ENCODE data around the gene CCDC127.

Gene CCDC127

DNA sequence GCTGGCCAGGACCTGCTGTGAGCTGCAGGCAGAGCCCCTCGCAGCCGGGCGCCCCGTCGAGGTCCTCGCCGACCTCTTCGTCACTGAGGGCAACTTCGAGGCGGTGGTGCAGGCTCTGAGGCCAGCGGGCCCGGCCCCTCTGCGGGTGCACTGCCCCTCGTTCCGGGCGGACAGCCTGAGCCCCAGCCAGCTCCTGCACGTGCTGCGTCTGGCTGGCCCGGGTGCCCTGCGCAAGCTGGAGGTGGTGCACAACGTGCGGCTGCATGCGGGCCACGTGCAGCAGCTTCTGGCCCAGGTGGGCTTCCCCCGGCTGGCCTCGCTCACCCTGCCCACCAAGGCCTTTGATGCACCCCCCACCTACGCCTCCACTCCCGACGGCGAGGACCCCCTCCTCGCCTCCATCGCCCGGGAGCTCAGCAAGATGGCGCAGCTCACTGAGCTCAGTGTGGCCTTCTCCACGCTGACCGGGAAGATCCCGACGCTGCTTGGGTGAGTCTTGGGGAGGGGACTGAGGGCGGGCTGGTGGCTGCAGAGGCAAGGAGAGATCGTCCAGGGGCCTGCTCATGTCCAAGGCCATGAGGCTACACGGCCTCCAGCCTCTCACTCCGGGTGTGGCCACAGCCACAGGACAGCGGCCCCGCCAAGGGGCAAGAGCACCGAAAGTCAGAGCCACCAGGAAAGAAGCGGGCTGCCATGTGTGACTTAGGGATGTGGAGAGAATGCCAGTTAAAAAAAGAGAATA lies 25.8 kb downstream of the CCDC127 start:
- DNase-seq (ENCODE audit: extremely low spot score, insufficient read length, low read depth): no peak
- no peak for FAIRE-seq

DNA sequence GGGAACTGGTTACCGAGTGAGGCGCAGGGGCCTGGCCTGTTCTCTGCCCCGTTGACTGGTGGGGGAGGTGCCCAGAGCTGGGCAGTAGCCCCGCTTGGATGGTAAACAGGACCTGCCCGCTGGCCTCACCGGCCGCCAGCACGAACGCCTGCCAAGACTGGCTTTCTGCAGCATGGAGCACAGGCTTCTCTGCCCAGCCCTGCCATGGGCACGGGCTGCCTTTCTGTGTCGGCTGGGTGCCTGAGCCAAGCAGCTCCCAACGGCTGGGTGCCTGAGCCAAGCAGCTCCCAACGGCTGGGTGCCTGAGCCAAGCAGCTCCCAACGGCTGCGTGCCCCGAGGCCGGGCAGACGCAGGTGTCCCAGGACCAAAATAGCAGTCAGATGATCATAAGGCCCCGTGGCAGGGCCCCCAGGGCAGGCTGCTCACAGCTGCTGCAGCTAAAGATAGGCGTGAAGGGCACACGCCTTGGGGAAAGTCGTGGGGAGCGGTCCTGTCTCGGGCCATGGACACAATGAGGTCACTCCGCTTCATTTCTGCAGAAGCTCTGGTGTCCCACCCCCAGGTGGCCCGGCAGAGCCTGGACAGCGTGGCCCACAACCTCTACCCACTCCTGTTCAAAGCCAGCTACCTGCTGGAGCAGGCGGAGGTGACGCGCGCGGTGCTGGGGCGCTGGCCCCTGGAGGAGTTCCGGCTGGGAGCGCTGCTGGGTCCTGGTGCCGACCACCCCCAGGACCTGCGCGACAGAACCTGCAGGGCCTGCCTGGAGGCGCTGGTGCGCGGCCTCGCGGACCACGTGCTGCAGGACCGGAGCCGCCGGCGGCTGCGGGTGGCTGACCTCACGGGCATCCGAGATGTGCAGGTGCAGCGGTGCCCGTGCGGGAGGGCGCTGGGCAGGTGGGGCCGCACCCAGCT lies 26.7 kb downstream of the CCDC127 start, which contains the start of gene LRRC14B:
Gene LRRC14B, plus strand, starts transcription at position 460 of the 913 bp plus-strand sequence. Its CDS starts 44 bp downstream, at position 504.
- FAIRE-seq: no peak
- DNase-seq (ENCODE audit: extremely low spot score, insufficient read length, low read depth): no peak

GRCh38 chr5:190366-191035 lies 27.5 kb downstream of the CCDC127 start:
- no peak for DNase-seq (ENCODE audit: extremely low spot score, insufficient read length, low read depth)
- no peak for FAIRE-seq

DNA sequence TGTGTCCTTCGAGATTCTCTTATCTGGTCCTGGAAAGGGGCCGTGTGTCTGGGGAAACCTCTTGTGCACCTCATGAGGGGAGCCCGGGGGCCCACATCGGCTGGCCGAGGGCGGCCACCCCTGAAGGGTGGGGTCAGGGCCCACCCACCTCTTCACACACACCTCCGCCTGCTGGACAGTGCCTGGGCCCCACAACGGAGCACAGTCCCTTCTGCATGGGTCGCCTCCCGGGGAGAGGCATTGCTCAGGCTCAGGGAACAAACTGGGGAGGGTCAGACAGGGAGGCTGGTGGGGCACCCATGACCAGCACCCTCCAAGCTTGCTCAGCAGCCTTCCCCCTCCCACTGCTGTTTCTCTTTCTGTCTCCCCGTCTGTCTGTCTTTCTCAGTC lies 28.0 kb downstream of the CCDC127 start:
- no peak for FAIRE-seq

DNA sequence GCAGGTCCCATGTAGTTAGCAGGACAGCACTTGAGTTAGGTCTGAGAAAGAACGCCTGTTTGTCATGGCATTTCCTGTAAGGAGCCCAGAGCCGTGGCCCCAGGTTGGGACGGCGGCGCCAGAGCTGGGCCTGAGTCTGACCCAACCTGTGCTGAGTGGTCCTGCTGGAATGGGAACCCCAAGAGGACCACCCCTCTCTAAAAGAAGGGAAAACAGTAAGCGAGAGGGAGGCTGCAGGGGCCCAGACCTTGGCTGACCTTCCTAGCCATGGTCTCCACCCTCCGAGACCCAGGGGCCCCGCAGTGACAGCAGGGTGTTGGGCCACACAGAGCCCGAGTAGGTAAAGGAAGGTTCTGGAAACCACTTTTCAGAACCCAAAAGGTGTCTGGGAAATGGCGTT lies 28.5 kb downstream of the CCDC127 start:
- no peak for DNase-seq (ENCODE audit: extremely low spot score, insufficient read length, low read depth)
- FAIRE-seq: no peak

More for the DNA sequence above, 28.0 kb downstream of the CCDC127 start:
- no peak for DNase-seq (ENCODE audit: extremely low spot score, insufficient read length, low read depth)

DNA sequence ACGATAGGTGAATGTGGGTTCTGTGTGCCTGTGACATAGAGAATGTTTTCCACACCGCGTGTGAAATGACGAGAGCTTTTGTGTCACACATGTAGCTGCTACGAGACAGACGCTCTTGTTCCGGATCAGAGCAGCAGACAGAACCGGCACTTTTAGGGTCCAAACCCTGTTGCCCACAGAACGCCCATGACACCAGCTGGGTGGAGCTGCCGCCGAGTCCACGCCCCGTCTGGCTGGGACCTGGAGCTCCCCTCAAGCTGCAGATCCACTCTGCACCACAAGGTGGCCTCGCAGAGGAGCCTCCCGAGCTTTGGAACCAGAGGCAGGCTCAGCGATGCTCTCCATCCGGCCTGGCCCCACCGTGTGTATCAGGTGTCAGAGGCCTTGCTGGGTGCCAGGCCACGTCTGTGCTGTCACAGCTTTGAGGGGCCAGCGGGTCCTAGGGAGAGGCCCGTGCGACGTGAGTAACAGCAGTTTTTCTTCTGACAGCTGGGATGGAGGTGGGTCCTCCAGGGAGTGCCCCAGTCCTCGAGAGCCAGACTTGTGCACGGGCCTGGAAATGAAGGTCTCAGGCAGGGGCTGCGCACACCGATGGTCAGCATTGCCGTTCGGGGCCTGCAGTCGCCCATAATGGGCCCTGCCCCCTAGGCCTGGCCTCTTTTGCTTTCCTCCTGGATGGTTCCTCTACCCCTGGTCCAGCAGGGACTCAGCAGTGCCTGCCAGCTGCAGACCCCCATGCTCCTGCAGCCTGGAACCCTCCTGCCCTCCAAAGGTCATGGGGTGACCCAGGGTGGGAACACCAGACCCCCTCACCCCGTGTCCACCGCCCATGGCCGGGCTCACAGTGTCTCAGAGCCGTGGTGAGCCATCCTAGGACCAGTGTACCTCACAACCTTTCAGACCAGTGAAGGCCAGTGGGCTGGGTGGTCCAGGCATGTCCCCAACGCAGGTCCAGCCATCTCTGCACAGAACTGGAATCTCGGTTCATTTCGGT lies 29.2 kb downstream of the CCDC127 start:
- FAIRE-seq (peak; percentile 95), DNase-seq (ENCODE audit: extremely low spot score, insufficient read length, low read depth) (peak; percentile 86)

DNA sequence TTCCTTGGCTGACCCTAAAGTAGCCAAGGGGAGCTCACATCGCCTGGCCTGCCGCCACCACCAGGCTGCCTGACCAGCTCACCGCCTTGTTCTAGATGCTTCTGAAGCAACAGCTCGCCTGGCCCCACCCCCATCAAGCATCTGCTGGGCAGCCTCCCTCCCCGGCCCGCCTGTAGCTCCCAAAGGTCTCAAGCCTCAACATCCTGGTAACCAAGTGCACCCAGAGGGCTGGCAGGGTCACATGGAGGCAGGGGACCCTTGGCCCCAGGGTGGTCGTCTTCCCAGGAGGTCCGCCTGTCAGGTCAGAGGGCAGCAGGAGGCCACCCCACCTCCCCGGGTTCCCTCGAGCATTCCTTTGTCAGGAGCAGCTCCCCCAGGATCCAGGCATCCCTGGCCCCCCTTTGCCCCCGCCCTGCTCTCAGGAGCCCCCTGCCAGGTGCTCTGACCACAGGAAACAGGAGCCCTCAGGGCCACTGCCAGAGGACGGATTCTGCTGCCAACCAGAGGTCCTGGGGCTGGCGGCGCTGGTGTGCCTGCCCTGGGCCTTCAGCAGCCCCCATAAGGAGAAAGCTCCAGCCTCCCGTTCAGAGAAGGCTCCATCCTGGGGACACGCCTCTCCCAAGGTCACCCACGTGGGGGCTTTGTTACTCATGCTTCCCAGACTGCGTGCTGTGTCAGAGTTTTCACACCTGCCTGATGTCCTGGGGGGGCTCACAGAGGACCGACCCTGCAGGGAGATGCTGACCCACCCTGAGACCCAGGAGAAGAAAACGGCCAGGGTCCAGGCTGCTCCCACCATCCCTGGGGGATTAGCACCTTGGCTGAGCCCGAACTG lies 30.1 kb downstream of the CCDC127 start:
- no peak for FAIRE-seq
- DNase-seq (ENCODE audit: extremely low spot score, insufficient read length, low read depth): no peak

DNA sequence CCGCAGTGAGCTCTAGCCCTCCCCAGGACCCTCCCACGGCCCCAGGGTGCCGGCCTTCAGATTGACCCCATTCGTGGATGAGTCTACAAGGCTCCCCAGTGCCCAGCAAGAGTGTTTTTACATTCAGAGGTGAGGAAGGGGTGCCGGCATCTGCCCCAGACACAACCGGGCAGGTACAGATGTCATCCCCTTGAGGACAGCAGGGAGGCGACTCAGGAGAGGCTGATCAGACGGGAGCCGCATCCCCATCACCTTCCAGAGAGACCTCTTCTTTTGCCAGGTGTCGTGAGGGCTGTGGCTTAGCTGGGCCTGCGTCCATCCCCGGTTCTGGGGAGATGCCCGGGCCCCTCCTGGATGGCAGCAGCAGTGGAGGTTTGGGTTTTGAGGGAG lies 30.9 kb downstream of the CCDC127 start:
- DNase-seq (ENCODE audit: extremely low spot score, insufficient read length, low read depth): no peak
- no peak for FAIRE-seq

GRCh38 chr5:186091-187041 lies 31.6 kb downstream of the CCDC127 start:
- no peak for FAIRE-seq
- DNase-seq (ENCODE audit: extremely low spot score, insufficient read length, low read depth): no peak

- no peak for FAIRE-seq
- no peak for DNase-seq (ENCODE audit: extremely low spot score, insufficient read length, low read depth)
Observed at GRCh38 chr5:185095-186070, 32.6 kb downstream of the CCDC127 start.

GRCh38 chr5:184471-184870 lies 33.5 kb downstream of the CCDC127 start:
- DNase-seq (ENCODE audit: extremely low spot score, insufficient read length, low read depth): no peak
- no peak for FAIRE-seq

DNA sequence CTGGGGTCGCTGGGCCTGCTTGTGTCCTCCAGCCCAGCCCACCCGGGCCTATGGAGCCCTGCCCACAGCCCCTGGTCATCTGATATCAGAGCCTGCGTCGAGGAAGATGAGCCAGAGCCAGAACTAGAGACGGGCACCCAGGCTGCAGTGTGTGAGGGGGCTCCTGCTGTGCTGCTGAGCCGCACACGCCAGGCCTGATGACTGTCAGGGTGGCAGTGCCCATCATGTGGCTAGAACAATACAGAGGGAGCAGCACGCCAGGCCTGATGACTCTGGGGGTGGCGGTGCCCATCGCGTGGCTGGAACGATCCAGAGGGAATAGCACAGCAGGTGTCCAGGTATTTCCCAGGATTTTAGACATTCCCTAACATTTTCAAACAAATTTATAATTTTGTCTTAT lies 35.8 kb downstream of the CCDC127 start:
- FAIRE-seq (no peak), DNase-seq (ENCODE audit: extremely low spot score, insufficient read length, low read depth) (no peak)

GRCh38 chr5:181566-181965 lies 36.4 kb downstream of the CCDC127 start:
- DNase-seq (ENCODE audit: extremely low spot score, insufficient read length, low read depth) (no peak), FAIRE-seq (no peak)

DNA sequence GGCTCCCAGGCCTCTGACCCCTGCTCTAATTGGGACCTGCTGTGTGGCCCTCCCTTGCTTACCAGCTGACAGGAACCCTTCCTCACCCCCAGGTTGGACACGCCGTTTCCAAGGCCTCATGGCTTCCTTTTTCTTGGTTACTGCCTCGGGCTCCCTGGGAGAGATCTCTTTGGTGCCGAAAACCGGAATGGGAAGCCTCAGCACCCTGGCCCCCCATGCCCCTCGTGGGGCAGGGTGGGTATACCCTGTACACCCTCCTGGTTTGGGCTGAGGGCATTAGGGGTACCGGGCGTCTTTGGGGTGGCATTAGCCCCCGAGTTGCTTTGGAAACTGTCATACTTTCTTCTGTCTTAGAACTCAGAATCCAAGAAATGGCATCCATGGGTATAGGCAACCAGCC lies 36.8 kb downstream of the CCDC127 start:
- no peak for FAIRE-seq
- no peak for DNase-seq (ENCODE audit: extremely low spot score, insufficient read length, low read depth)

DNA sequence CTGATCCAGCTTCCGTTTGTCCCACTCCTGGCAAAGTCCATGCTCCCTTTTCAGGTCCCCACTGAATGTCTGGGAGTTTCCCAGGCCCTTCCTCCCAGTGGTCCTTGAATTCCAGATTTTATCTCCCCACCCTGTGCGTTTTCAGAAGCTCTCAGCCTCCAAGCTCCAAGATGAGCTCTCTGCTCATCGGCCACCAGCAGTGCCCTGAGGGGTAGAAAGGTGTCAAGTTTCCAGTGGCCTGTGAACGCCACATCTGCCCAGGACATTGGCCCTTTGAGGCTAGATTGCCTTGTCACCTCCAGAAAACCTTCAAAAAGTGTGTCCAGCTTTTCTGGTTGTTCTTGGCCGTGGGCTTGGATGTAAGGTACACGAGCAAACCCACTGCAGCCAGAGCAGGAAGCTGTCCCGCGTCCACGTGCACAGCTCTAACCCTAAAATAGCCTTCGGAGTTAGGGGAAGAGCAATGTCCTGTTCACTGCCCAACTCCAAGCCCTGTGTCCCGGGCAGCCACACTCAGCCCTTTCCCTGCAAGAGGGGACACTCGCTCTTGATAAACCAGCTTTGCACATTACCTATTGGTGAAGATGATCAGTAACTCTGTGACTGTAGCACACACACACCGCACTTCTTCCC lies 37.6 kb downstream of the CCDC127 start:
- FAIRE-seq (no peak), DNase-seq (ENCODE audit: extremely low spot score, insufficient read length, low read depth) (no peak)

- DNase-seq (ENCODE audit: extremely low spot score, insufficient read length, low read depth) (no peak), FAIRE-seq (no peak)
Observed at GRCh38 chr5:179401-179800, 38.6 kb downstream of the CCDC127 start.

Data from GM18507 (cell line).